Hepatic stellate cell (primary cell): ENCODE data around the gene SCYL2.

Experiments used
- DNase-seq: peaks from one replicate; pipeline ENCODE4 v3.0.0; 2011; ENCODE audit warnings: low spot score

Gene SCYL2

GRCh38 chr12:100381379-100381778, 114.4 kb downstream of the SCYL2 start:
- no peak for DNase-seq

GRCh38 chr12:100382338-100382737, 115.4 kb downstream of the SCYL2 start:
- DNase-seq = no peak

- DNase-seq = no peak
These were observed 116.9 kb downstream of the SCYL2 start for GRCh38 chr12:100383586-100384558.

GRCh38 chr12:100384559-100384935, 117.6 kb downstream of the SCYL2 start:
- no peak for DNase-seq

- no peak for DNase-seq
These were observed 121.4 kb downstream of the SCYL2 start for GRCh38 chr12:100388382-100388781.
